ENCODE results near the gene WBP4.

The WBP4 gene

DNA sequence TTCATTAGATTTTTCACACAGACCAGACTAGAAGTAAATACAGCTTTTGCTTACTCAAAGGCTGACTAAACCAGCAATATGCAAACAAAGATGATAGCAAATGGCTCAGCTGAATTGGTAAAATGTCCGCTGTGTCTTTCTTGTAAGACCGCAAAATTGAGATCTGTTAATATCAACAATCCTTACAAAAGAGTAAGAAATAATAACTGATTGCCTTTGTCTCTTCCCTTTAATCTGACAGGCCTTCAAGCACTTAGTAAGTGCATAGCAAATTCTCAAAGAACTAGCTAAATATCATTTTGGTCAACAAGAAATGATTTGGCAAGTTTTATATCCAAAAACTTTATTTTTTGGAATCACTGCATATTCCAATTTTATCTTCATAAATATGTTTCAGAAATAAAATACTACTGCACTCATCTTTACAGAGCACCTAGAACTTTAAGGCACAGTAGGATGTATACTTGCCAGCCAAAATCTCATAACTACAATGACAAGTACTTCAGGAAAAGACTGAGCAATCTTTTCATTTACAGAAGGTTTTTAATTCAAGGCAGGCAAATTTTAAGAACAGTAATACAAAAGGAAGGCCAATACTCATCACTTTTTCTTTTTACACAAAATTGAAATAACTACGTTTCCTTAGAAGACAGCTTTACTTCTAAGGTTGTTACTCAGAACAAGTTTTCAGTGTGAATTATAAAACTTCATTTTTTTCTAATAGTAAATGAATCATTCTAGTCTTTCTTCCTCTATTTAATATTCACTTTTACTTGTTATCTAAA is 43.3 kb upstream of the WBP4 start:
- no peak for TF ChIP-seq ZBTB7A (IDR thresholded peaks at IDR 0.05; ENCODE audit: low read depth)
- no peak for TF ChIP-seq FOXM1 (IDR thresholded peaks at IDR 0.05; ENCODE audit: borderline replicate concordance, low read depth)
- TF ChIP-seq, protein P1, sequence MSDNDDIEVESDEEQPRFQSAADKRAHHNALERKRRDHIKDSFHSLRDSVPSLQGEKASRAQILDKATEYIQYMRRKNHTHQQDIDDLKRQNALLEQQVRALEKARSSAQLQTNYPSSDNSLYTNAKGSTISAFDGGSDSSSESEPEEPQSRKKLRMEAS (IDR thresholded peaks at IDR 0.05), result no peak
- no peak for TF ChIP-seq CEBPB (IDR thresholded peaks at IDR 0.05)
- TF ChIP-seq TCF12 (IDR thresholded peaks at IDR 0.05; ENCODE audit: low read depth), result no peak
- TF ChIP-seq YY1 (IDR thresholded peaks at IDR 0.05; ENCODE audit: low read depth), result no peak
- TF ChIP-seq, protein P2, sequence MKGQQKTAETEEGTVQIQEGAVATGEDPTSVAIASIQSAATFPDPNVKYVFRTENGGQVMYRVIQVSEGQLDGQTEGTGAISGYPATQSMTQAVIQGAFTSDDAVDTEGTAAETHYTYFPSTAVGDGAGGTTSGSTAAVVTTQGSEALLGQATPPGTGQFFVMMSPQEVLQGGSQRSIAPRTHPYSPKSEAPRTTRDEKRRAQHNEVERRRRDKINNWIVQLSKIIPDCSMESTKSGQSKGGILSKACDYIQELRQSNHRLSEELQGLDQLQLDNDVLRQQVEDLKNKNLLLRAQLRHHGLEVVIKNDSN (IDR thresholded peaks at IDR 0.05), result no peak
- no peak for TF ChIP-seq TEAD4 (IDR thresholded peaks at IDR 0.05)
- no peak for TF ChIP-seq EP300 (IDR thresholded peaks at IDR 0.05; ENCODE audit: borderline replicate concordance)
- no peak for TF ChIP-seq TAF1 (IDR thresholded peaks at IDR 0.05; ENCODE audit: low read depth)
- TF ChIP-seq, protein P3, sequence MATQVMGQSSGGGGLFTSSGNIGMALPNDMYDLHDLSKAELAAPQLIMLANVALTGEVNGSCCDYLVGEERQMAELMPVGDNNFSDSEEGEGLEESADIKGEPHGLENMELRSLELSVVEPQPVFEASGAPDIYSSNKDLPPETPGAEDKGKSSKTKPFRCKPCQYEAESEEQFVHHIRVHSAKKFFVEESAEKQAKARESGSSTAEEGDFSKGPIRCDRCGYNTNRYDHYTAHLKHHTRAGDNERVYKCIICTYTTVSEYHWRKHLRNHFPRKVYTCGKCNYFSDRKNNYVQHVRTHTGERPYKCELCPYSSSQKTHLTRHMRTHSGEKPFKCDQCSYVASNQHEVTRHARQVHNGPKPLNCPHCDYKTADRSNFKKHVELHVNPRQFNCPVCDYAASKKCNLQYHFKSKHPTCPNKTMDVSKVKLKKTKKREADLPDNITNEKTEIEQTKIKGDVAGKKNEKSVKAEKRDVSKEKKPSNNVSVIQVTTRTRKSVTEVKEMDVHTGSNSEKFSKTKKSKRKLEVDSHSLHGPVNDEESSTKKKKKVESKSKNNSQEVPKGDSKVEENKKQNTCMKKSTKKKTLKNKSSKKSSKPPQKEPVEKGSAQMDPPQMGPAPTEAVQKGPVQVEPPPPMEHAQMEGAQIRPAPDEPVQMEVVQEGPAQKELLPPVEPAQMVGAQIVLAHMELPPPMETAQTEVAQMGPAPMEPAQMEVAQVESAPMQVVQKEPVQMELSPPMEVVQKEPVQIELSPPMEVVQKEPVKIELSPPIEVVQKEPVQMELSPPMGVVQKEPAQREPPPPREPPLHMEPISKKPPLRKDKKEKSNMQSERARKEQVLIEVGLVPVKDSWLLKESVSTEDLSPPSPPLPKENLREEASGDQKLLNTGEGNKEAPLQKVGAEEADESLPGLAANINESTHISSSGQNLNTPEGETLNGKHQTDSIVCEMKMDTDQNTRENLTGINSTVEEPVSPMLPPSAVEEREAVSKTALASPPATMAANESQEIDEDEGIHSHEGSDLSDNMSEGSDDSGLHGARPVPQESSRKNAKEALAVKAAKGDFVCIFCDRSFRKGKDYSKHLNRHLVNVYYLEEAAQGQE (IDR thresholded peaks at IDR 0.05; ENCODE audit: low read depth), result no peak
- TF ChIP-seq CREB1 (IDR thresholded peaks at IDR 0.05; ENCODE audit: low read depth), result no peak
- no peak for TF ChIP-seq RAD21 (IDR thresholded peaks at IDR 0.05; ENCODE audit: low read depth)

DNA sequence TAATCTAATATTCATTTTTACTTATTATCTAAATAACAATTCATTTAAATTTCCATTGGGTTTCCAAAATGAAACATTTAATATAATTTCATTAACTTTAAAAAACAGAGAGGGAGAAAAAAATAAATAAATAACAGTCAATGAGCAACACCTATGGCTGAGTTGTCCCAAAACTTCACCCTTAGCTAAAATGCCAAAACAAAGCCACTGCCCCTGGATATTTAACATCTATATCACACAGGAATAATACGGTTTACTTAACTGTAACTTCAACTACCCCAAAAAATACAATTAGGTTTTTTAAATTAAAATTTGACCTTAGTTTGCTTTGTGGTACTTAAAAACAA is 42.7 kb upstream of the WBP4 start:
- TF ChIP-seq, protein P1 (IDR thresholded peaks at IDR 0.05), result no peak
- TF ChIP-seq TCF12 (IDR thresholded peaks at IDR 0.05; ENCODE audit: low read depth), result no peak
- no peak for TF ChIP-seq ZBTB7A (IDR thresholded peaks at IDR 0.05; ENCODE audit: low read depth)
- TF ChIP-seq TAF1 (IDR thresholded peaks at IDR 0.05; ENCODE audit: low read depth), result no peak
- TF ChIP-seq TEAD4 (IDR thresholded peaks at IDR 0.05), result no peak
- no peak for TF ChIP-seq CREB1 (IDR thresholded peaks at IDR 0.05; ENCODE audit: low read depth)
- no peak for TF ChIP-seq FOXM1 (IDR thresholded peaks at IDR 0.05; ENCODE audit: borderline replicate concordance, low read depth)
- TF ChIP-seq, protein P2 (IDR thresholded peaks at IDR 0.05), result no peak
- no peak for TF ChIP-seq CEBPB (IDR thresholded peaks at IDR 0.05)
- no peak for TF ChIP-seq RAD21 (IDR thresholded peaks at IDR 0.05; ENCODE audit: low read depth)
- no peak for TF ChIP-seq YY1 (IDR thresholded peaks at IDR 0.05; ENCODE audit: low read depth)
- TF ChIP-seq NFIC (IDR thresholded peaks at IDR 0.05), result no peak
- TF ChIP-seq EGR1 (IDR thresholded peaks at IDR 0.05), result no peak

DNA sequence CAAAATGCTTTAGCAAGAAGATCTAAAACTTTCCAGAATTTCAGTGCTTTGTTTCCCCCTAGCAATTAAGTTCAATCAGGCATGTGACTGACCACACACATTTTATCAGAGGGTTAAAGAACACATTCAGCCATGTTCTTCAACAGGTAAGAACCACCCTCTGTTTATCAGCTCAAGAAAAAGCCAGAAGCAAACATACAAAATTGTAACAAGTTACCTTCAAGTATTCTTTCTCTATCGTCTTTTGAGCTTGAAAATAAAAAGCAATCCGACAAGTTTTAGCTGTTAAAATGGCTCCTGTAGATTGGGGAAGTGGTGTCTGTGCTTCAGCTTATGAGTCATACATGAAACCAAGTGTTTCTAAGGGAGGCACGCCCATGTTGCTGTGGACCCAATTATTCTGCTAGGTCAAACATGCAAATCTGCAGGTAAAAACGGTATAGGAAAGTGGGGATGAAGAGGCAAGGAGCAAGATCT is 42.3 kb upstream of the WBP4 start, which contains the start of gene ELF1:
ELF1 (minus strand) TSS at position 306 of the 477 bp plus-strand sequence. CDS start 37,262 bp downstream, outside the sequence.
- no peak for TF ChIP-seq FOXM1 (IDR thresholded peaks at IDR 0.05; ENCODE audit: borderline replicate concordance, low read depth)
- TF ChIP-seq, protein P1 (IDR thresholded peaks at IDR 0.05), result 0 out of 2 replicates have a peak, but pooled peaks have one; percentile 13
- no peak for TF ChIP-seq CEBPB (IDR thresholded peaks at IDR 0.05)
- TF ChIP-seq NFIC (IDR thresholded peaks at IDR 0.05), result no peak
- TF ChIP-seq, protein P2 (IDR thresholded peaks at IDR 0.05), result peak; percentile 48
- peak; percentile 75 for TF ChIP-seq YY1 (IDR thresholded peaks at IDR 0.05; ENCODE audit: low read depth)

DNA sequence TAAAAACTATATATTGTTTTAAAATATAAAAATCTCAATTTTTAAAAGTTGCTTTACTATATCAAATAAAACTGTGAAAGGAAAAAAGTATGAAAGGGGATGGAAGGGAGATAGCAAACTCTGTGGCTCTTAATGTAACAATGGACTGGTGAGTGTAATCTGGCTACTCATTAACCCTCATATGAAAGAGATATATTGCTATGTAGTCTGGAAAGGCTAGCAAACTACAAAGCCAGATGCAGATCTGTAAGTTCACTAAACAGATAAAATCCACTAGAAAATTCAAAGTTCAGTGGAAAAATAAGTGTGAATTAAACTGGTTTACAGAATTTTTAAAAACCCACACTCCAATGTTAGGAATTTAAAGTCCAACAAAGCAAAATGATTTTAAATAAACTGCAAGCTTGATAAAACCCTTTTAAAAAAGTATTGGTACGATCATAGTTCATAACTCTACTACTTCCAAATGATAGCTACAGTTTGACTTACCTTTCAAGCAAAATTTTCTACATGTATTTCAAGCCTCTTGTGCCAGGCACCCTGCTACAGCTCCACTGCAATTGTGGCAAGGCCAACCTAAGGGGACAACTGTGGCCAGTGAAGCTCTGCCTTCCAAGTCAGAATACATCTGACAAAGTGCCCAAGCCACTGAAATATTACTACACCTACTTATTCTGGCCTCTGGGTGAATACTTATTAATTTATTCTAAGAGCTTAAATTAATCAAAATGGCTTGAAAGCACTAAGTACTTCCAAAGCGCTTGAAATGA is 41.5 kb upstream of the WBP4 start:
- TF ChIP-seq CREB1 (IDR thresholded peaks at IDR 0.05; ENCODE audit: low read depth) (no peak), CEBPB (IDR thresholded peaks at IDR 0.05) (no peak), EP300 (IDR thresholded peaks at IDR 0.05; ENCODE audit: borderline replicate concordance) (no peak), TEAD4 (IDR thresholded peaks at IDR 0.05) (no peak), EGR1 (IDR thresholded peaks at IDR 0.05) (no peak), TAF1 (IDR thresholded peaks at IDR 0.05; ENCODE audit: low read depth) (no peak), YY1 (IDR thresholded peaks at IDR 0.05; ENCODE audit: low read depth) (no peak), TCF12 (IDR thresholded peaks at IDR 0.05; ENCODE audit: low read depth) (no peak)
- TF ChIP-seq, protein P2 (IDR thresholded peaks at IDR 0.05), result no peak

DNA sequence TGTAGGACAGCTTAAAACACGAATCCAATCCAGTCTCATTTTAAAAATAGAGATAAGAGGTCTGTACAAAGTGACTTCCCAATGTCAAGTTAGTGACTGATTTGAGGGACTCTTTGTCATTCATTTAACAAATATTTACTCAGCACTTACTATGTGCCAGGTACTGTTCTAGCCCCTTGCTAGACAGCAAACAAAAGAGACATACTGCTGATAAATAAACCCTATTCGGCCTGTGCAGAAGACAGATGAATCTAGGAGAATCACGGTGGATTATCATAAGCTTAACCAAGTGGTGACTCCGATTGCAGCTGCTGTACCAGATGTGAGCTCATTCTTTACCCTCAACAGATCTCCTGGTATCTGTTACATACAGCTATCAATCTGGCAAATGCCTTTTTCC is 35.8 kb upstream of the WBP4 start:
- TF ChIP-seq TEAD4 (IDR thresholded peaks at IDR 0.05), result no peak
- TF ChIP-seq ZBTB7A (IDR thresholded peaks at IDR 0.05; ENCODE audit: low read depth), result no peak
- TF ChIP-seq EGR1 (IDR thresholded peaks at IDR 0.05), result no peak
- no peak for TF ChIP-seq EP300 (IDR thresholded peaks at IDR 0.05; ENCODE audit: borderline replicate concordance)
- TF ChIP-seq, protein P1 (IDR thresholded peaks at IDR 0.05), result no peak
- TF ChIP-seq, protein P3 (IDR thresholded peaks at IDR 0.05; ENCODE audit: low read depth), result no peak
- no peak for TF ChIP-seq TAF1 (IDR thresholded peaks at IDR 0.05; ENCODE audit: low read depth)
- no peak for TF ChIP-seq RAD21 (IDR thresholded peaks at IDR 0.05; ENCODE audit: low read depth)
- TF ChIP-seq CREB1 (IDR thresholded peaks at IDR 0.05; ENCODE audit: low read depth), result no peak
- TF ChIP-seq NFIC (IDR thresholded peaks at IDR 0.05), result no peak
- TF ChIP-seq CEBPB (IDR thresholded peaks at IDR 0.05), result no peak
- TF ChIP-seq FOXM1 (IDR thresholded peaks at IDR 0.05; ENCODE audit: borderline replicate concordance, low read depth), result no peak
- no peak for TF ChIP-seq YY1 (IDR thresholded peaks at IDR 0.05; ENCODE audit: low read depth)
- TF ChIP-seq, protein P2 (IDR thresholded peaks at IDR 0.05), result no peak
- no peak for TF ChIP-seq TCF12 (IDR thresholded peaks at IDR 0.05; ENCODE audit: low read depth)

Data from Ishikawa (cell line).